ENCODE results near the gene RAB1B.
A peak's percentile ranks its signal among the peaks of the same experiment; 100 is the strongest.

Gene RAB1B

GRCh38 chr11:66268244-66268951, at the start of gene RAB1B:
Gene RAB1B (plus strand): TSS chr11:66268639. CDS start chr11:66268680, 41 bp downstream.
- peak; percentile 100 for DNase-seq (ENCODE audit: low spot score)
- Mint-ChIP-seq H3K4me3 (peak within 1 kb of the TSS; percentile 99), H3K27ac (peak within 1 kb of the TSS; percentile 96), H3K27me3 (ENCODE audit: low read depth) (no peaks in the 10 kb centered on the region), H3K4me1 (ENCODE audit: low read depth) (peaks cover 26% of the 10 kb centered on the region), H3K9me3 (no peaks in the 10 kb centered on the region), H3K36me3 (ENCODE audit: low read depth) (peaks cover 36% of the 10 kb centered on the region)

GRCh38 chr11:66218846-66219620, 49.4 kb upstream of the RAB1B start:
- H3K9me3 Mint-ChIP-seq, result no peaks in the 10 kb centered on the region
- no peaks in the 10 kb centered on the region for H3K27me3 Mint-ChIP-seq (ENCODE audit: low read depth)
- no peak for DNase-seq (ENCODE audit: low spot score)
- peaks cover 26% of the 10 kb centered on the region for H3K36me3 Mint-ChIP-seq (ENCODE audit: low read depth)
- H3K4me3 Mint-ChIP-seq, result no peak overlapping the region
- H3K27ac Mint-ChIP-seq, result no peak overlapping the region
- peaks cover 18% of the 10 kb centered on the region for H3K4me1 Mint-ChIP-seq (ENCODE audit: low read depth)

GRCh38 chr11:66219846-66220565, 48.4 kb upstream of the RAB1B start:
- Mint-ChIP-seq H3K4me1 (ENCODE audit: low read depth) (peaks cover 18% of the 10 kb centered on the region), H3K9me3 (no peaks in the 10 kb centered on the region), H3K36me3 (ENCODE audit: low read depth) (peaks cover 27% of the 10 kb centered on the region), H3K4me3 (no peak overlapping the region), H3K27ac (no peak overlapping the region), H3K27me3 (ENCODE audit: low read depth) (no peaks in the 10 kb centered on the region)
- DNase-seq (ENCODE audit: low spot score), result no peak

GRCh38 chr11:66220566-66220935, 47.9 kb upstream of the RAB1B start:
- Mint-ChIP-seq H3K27me3 (ENCODE audit: low read depth) (no peaks in the 10 kb centered on the region), H3K36me3 (ENCODE audit: low read depth) (peaks cover 30% of the 10 kb centered on the region), H3K4me1 (ENCODE audit: low read depth) (peaks cover 18% of the 10 kb centered on the region), H3K4me3 (no peak overlapping the region), H3K9me3 (no peaks in the 10 kb centered on the region), H3K27ac (no peak overlapping the region)
- DNase-seq (ENCODE audit: low spot score), result no peak

- Mint-ChIP-seq H3K36me3 (ENCODE audit: low read depth) (peaks cover 28% of the 10 kb centered on the region), H3K4me1 (ENCODE audit: low read depth) (peaks cover 18% of the 10 kb centered on the region), H3K27ac (peak overlapping the region; percentile 15), H3K4me3 (no peak overlapping the region), H3K9me3 (no peaks in the 10 kb centered on the region), H3K27me3 (ENCODE audit: low read depth) (no peaks in the 10 kb centered on the region)
- no peak for DNase-seq (ENCODE audit: low spot score)
These were observed 47.4 kb upstream of the RAB1B start for GRCh38 chr11:66221012-66221411.

- no peak for DNase-seq (ENCODE audit: low spot score)
- peaks cover 18% of the 10 kb centered on the region for H3K4me1 Mint-ChIP-seq (ENCODE audit: low read depth)
- no peaks in the 10 kb centered on the region for H3K9me3 Mint-ChIP-seq
- H3K27ac Mint-ChIP-seq, result peak overlapping the region; percentile 84
- peaks cover 20% of the 10 kb centered on the region for H3K36me3 Mint-ChIP-seq (ENCODE audit: low read depth)
- no peak overlapping the region for H3K4me3 Mint-ChIP-seq
- no peaks in the 10 kb centered on the region for H3K27me3 Mint-ChIP-seq (ENCODE audit: low read depth)
These were observed 46.7 kb upstream of the RAB1B start for GRCh38 chr11:66221726-66222236.

GRCh38 chr11:66222358-66223149, 45.9 kb upstream of the RAB1B start:
- H3K4me3 Mint-ChIP-seq, result peak overlapping the region; percentile 4
- no peaks in the 10 kb centered on the region for H3K9me3 Mint-ChIP-seq
- H3K4me1 Mint-ChIP-seq (ENCODE audit: low read depth), result peaks cover 18% of the 10 kb centered on the region
- peak overlapping the region; percentile 84 for H3K27ac Mint-ChIP-seq
- peak; percentile 92 for DNase-seq (ENCODE audit: low spot score)
- no peaks in the 10 kb centered on the region for H3K27me3 Mint-ChIP-seq (ENCODE audit: low read depth)
- H3K36me3 Mint-ChIP-seq (ENCODE audit: low read depth), result peaks cover 19% of the 10 kb centered on the region

- Mint-ChIP-seq H3K27me3 (ENCODE audit: low read depth) (no peaks in the 10 kb centered on the region), H3K4me1 (ENCODE audit: low read depth) (peaks cover 12% of the 10 kb centered on the region), H3K9me3 (no peaks in the 10 kb centered on the region), H3K4me3 (no peak overlapping the region), H3K36me3 (ENCODE audit: low read depth) (peaks cover 16% of the 10 kb centered on the region), H3K27ac (no peak overlapping the region)
- no peak for DNase-seq (ENCODE audit: low spot score)
These were observed 44.1 kb upstream of the RAB1B start for GRCh38 chr11:66224226-66224855.

GRCh38 chr11:66225066-66225465, 43.4 kb upstream of the RAB1B start:
- H3K4me1 Mint-ChIP-seq (ENCODE audit: low read depth), result peaks cover 12% of the 10 kb centered on the region
- no peak for DNase-seq (ENCODE audit: low spot score)
- H3K36me3 Mint-ChIP-seq (ENCODE audit: low read depth), result peaks cover 16% of the 10 kb centered on the region
- H3K4me3 Mint-ChIP-seq, result no peak overlapping the region
- no peaks in the 10 kb centered on the region for H3K27me3 Mint-ChIP-seq (ENCODE audit: low read depth)
- no peak overlapping the region for H3K27ac Mint-ChIP-seq
- H3K9me3 Mint-ChIP-seq, result no peaks in the 10 kb centered on the region

GRCh38 chr11:66226101-66226500, 42.3 kb upstream of the RAB1B start:
- Mint-ChIP-seq H3K27ac (no peak overlapping the region), H3K4me1 (ENCODE audit: low read depth) (peaks cover 12% of the 10 kb centered on the region), H3K27me3 (ENCODE audit: low read depth) (no peaks in the 10 kb centered on the region), H3K36me3 (ENCODE audit: low read depth) (peaks cover 14% of the 10 kb centered on the region), H3K4me3 (no peak overlapping the region), H3K9me3 (no peaks in the 10 kb centered on the region)
- DNase-seq (ENCODE audit: low spot score), result no peak

GRCh38 chr11:66227700-66228099, 40.7 kb upstream of the RAB1B start:
- Mint-ChIP-seq H3K4me1 (ENCODE audit: low read depth) (peaks cover 3% of the 10 kb centered on the region), H3K27ac (no peak overlapping the region), H3K36me3 (ENCODE audit: low read depth) (peaks cover 19% of the 10 kb centered on the region), H3K27me3 (ENCODE audit: low read depth) (no peaks in the 10 kb centered on the region), H3K4me3 (no peak overlapping the region), H3K9me3 (no peaks in the 10 kb centered on the region)
- no peak for DNase-seq (ENCODE audit: low spot score)

GRCh38 chr11:66228521-66228920, 39.9 kb upstream of the RAB1B start:
- no peak overlapping the region for H3K4me3 Mint-ChIP-seq
- H3K36me3 Mint-ChIP-seq (ENCODE audit: low read depth), result peaks cover 26% of the 10 kb centered on the region

GRCh38 chr11:66230156-66230555, 38.3 kb upstream of the RAB1B start:
- H3K27ac Mint-ChIP-seq, result no peak overlapping the region
- DNase-seq (ENCODE audit: low spot score), result no peak
- peaks cover 32% of the 10 kb centered on the region for H3K36me3 Mint-ChIP-seq (ENCODE audit: low read depth)
- no peaks in the 10 kb centered on the region for H3K9me3 Mint-ChIP-seq
- no peak overlapping the region for H3K4me3 Mint-ChIP-seq
- H3K4me1 Mint-ChIP-seq (ENCODE audit: low read depth), result no peaks in the 10 kb centered on the region
- H3K27me3 Mint-ChIP-seq (ENCODE audit: low read depth), result no peaks in the 10 kb centered on the region

More at GRCh38 chr11:66228521-66228920, 39.9 kb upstream of the RAB1B start:
- Mint-ChIP-seq H3K9me3 (no peaks in the 10 kb centered on the region), H3K4me1 (ENCODE audit: low read depth) (no peaks in the 10 kb centered on the region), H3K27ac (no peak overlapping the region), H3K27me3 (ENCODE audit: low read depth) (no peaks in the 10 kb centered on the region)
- DNase-seq (ENCODE audit: low spot score), result no peak
